ENCODE data around the gene SRCAP.
A peak's percentile ranks its signal among the peaks of the same experiment; 100 is the strongest.

The SRCAP gene

DNA sequence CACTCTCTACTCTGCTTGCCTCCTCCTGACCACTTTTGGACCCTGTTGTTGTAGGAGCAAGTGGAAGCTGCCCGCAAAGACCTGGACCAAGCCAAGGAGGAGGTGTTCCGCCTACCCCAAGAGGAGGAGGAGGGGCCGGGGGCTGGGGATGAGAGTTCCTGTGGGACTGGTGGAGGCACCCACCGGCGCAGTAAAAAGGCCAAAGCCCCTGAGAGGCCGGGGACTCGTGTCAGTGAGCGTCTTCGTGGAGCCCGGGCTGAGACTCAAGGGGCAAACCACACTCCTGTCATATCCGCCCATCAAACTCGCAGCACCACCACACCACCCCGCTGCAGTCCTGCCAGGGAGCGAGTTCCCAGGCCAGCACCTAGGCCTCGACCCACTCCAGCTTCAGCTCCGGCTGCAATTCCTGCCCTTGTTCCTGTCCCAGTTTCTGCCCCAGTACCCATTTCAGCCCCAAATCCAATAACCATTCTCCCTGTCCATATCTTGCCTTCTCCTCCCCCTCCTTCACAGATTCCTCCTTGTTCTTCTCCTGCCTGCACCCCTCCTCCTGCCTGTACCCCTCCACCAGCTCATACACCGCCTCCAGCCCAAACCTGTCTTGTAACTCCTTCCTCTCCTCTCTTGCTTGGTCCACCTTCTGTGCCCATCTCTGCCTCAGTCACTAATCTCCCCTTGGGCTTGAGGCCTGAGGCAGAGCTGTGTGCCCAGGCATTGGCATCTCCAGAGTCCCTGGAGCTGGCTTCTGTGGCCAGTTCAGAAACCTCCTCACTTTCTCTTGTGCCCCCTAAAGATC lies 38.2 kb downstream of the SRCAP start:
- DNase-seq (ENCODE audit: low read depth) = no peak

DNA sequence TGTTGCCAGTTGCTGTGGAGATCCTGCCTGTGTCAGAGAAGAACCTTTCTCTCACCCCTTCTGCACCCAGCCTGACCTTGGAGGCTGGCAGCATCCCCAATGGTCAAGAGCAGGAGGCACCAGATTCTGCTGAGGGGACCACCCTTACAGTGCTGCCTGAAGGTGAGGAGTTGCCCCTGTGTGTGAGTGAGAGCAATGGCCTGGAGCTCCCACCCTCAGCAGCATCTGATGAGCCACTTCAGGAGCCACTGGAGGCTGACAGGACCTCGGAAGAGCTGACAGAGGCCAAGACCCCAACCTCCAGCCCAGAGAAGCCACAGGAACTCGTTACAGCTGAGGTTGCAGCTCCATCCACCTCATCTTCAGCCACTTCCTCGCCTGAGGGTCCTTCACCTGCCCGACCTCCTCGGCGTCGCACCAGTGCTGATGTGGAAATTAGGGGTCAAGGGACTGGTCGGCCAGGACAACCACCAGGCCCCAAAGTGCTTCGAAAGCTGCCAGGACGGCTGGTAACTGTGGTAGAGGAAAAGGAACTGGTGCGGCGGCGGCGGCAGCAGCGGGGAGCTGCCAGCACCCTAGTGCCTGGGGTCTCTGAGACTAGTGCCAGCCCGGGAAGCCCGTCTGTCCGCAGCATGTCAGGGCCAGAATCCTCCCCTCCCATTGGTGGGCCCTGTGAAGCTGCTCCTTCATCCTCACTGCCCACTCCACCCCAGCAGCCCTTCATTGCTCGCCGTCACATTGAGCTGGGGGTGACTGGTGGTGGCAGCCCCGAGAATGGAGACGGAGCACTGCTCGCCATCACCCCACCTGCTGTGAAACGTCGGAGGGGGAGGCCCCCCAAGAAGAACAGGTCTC lies 39.0 kb downstream of the SRCAP start:
- no peak for DNase-seq (ENCODE audit: low read depth)

DNA sequence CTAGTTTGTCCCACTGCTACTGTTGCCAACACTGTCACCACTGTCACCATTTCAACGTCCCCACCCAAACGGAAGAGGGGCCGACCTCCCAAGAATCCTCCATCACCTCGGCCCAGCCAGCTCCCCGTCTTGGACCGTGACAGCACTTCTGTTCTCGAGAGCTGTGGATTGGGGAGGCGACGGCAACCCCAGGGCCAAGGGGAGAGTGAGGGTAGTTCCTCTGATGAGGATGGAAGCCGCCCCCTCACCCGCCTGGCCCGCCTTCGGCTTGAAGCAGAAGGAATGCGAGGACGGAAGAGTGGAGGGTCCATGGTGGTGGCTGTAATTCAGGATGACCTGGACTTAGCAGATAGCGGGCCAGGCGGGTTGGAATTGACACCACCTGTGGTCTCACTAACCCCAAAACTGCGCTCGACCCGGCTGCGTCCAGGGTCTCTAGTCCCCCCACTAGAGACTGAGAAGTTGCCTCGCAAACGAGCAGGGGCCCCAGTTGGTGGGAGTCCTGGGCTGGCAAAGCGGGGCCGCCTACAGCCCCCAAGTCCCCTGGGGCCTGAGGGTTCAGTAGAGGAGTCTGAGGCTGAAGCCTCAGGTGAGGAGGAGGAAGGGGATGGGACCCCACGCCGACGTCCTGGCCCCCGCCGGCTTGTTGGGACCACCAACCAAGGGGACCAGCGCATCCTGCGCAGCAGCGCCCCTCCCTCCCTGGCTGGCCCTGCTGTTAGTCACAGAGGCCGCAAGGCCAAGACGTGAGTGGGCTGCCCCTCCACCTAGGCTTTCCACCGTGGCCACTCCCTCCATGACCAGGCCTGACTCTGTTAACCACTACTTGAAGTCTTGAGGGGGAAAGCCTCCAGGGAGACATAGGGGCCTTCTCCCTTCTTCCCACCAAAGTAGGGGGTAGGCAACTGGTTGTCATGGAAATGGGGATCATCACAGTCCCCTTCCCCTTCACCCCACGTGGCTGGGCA lies 40.3 kb downstream of the SRCAP start:
- DNase-seq (ENCODE audit: low read depth) = no peak

DNA sequence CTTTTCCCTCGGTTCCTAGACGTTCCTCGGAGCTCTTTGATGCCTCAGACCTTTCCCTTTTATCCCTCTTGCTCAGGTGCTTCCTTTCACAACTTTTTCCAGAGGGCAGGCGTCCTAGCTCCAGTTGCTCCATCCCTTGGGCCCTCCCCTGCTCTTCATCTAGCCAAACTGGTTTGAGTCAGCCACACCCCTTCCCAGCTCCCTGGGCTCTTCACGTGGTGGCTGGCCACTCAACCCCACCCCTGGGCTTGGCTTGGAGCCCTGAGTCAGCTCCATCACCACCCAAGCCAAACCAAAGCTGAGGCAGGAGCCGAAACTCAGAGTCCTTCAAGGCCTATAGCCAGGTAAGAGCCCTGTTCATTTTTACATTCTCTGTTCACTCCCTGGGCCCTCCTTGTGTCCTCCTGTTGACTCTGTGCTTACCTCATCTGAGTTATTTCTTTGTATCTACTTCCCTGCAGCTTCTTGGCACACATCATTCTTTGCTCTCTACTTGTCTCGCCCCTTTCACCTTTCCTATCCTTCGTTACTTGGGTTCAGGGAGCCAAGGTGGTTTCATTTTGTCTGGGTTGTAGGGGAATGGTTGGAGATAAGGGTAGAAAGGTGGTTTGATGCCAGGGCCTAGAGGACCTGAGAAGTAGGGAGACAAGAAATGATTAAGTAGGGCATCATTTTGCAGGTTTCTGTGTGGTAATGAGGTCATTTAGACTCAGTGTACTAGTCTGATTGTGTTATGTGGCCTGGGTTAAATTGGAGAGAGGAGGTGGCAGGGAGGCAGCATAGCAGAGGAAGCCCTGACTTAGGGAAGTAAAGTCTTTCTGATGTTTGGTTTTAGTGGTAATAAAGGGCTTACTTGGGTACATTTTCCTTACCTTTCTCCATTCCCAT lies 41.6 kb downstream of the SRCAP start:
- no peak for DNase-seq (ENCODE audit: low read depth)

DNA sequence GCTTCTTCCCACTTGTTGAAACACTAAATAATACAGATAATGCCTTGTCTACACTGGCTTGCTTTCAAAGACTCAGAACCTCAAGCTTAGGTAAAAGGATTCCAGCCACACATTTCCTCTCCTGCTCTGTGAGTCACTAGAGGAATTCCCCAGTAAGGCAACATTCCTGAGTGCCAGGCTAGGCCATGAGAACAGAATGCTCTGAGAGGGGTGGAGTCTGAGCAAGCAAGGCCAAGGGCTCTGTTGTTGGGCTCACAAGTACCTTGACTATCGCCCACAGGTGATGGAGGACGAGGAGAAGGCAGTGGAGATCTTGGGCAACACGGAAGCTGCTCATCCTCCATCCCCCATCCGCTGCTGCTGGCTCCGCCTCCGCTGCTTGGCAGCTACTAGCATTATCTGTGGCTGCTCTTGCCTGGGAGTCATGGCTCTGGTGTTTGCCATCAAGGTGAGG lies 42.5 kb downstream of the SRCAP start:
- DNase-seq (ENCODE audit: low read depth) = no peak

DNA sequence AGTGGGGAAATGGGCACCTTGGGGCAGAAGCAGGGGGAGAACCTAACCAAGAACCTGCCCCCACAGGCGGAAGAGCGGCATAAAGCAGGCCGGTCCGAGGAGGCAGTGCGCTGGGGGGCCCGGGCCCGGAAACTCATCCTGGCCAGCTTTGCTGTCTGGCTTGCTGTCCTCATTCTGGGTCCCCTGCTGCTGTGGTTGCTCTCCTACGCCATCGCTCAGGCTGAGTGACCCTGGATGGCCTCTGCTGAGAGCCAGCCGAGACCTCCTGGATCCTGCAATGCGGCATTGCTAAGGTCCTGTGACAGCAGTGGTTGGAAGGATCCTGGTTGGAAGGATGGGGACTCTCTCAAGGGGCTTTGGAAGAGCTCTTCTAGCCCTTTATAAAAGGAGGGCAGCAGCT lies 44.7 kb downstream of the SRCAP start:
- no peak for DNase-seq (ENCODE audit: low read depth)

GRCh38 chr16:30744183-30744582 lies 45.2 kb downstream of the SRCAP start:
- no peak for DNase-seq (ENCODE audit: low read depth)

- no peak for DNase-seq (ENCODE audit: low read depth)
Observed at GRCh38 chr16:30745082-30745481, 46.1 kb downstream of the SRCAP start.

- DNase-seq (ENCODE audit: low read depth) = no peak
Observed at GRCh38 chr16:30746638-30747175, 47.7 kb downstream of the SRCAP start.

DNA sequence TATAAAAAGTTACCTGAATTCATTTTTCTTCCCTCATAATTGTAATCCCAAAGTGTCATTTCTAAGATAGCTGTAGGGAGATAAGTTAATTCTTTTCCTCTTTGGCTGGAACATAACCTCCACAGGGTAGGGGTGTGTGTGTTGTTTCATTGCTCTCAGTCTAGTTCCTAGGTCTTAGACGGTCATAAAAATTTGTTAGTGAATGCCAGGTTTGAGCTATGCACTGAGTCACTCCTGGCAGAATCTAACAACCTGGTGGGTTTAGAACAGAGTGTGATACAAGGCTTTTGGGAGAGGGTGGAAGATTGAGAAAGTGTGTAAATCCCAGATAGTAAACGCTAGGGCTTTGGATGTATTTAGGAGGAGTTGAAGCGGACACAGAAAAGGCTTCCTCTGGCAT lies 48.4 kb downstream of the SRCAP start:
- no peak for DNase-seq (ENCODE audit: low read depth)

DNA sequence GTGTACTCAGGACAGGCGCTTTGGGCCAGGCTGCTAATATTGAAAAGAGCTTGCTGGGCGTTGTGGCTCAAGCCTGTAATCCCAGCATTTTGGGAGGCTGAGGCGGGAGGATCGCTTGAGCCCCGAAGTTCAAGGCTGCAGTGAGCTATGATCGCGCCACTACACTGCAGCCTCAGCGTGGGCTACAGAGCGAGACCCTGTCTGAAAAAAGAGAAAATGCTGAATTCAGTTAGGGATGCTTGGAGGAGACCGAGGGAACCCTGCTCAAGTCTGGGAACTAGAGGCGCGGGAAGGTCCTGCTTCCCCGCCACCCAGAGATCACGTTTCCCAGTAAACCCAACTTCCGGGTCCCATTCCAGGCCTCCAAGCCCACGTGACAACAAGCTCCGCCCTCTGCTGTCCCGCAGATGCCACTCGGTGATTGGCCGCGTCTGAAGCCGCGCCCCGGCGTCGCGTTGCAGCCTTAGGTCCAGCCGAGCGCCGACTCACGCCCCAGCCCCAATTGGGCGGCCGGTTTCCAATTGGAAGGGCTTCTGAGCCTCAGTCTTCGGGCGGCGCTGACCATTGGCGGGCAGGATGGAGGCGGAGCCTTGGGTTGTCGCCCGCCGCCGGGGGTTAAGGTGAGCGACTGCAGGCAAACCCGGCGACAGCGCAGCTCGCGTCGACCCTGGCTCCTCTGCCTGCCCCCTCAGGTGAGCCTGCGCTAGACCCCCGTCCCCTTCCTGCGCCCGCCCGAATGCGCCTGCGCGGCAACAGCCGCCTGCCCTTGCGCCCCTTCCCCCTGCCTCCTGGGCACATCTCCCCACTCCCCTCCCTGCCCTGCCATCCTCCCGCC lies 49.0 kb downstream of the SRCAP start, which contains the start of gene PHKG2:
TSS of gene PHKG2 (plus strand) at position 627 of the 835 bp plus-strand sequence. CDS start 396 bp downstream, outside the sequence.
- peak; percentile 94 for DNase-seq (ENCODE audit: low read depth)

- no peak for DNase-seq (ENCODE audit: low read depth)
Observed at GRCh38 chr16:30748634-30749445, 49.9 kb downstream of the SRCAP start.

- DNase-seq (ENCODE audit: low read depth) = no peak
Observed at GRCh38 chr16:30750201-30750600, 51.2 kb downstream of the SRCAP start.

DNA sequence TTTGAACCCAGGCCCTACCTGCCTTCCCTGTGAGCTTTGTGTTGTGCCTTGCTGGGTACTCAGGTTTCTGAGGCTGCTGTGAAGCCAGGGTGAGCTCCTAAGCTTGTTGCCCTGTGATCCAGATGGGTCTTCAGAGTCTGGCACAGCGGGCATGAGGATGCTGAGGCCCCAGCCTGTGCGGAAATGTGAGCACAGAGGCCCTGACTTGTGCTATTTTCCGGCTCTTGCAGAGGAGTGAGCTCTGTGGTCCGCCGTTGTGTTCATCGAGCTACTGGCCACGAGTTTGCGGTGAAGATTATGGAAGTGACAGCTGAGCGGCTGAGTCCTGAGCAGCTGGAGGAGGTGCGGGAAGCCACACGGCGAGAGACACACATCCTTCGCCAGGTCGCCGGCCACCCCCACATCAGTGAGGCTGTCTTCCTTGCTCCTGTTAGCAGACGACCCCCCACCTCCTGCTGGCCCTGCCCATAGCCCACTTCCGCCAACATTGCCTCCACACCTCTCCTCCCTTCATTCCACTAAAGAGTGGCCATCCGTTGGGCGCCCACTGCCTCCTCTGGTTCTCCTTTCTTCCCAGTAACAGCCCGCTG lies 52.0 kb downstream of the SRCAP start:
- DNase-seq (ENCODE audit: low read depth) = no peak

GRCh38 chr16:30753596-30753995 lies 54.6 kb downstream of the SRCAP start:
- no peak for DNase-seq (ENCODE audit: low read depth)

GRCh38 chr16:30755955-30756780 lies 57.2 kb downstream of the SRCAP start:
- no peak for DNase-seq (ENCODE audit: low read depth)

- no peak for DNase-seq (ENCODE audit: low read depth)
Observed at GRCh38 chr16:30756781-30757100, 57.8 kb downstream of the SRCAP start.

DNA sequence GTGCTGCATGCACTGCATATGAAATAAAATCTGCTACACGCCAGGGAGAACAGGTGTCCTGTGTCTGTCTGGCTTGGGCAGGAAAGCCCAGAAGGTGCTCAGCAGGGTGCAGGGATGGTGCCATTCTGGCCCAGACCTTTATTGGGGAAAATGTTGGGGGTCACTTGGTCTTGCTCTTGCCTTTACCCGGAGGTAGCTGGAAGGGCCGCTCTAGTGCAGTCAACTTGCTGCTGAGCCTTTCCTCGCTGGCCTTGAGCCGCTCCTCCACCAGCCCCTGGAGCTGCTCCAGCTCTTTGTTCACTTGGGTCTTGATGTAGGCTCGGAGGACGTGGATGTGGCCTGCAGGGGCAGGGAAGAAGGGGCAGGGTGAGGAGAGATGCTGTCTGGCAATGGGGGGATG lies 58.3 kb downstream of the SRCAP start:
- DNase-seq (ENCODE audit: low read depth) = no peak

All from activated T-helper 9 cell treated with anti-CD3 and anti-CD28 coated beads, Interleukin-2, amount 50 U/mL, for 16 hours (primary cell).